ENCODE measurements around the gene AP4E1.

AP4E1 gene

DNA sequence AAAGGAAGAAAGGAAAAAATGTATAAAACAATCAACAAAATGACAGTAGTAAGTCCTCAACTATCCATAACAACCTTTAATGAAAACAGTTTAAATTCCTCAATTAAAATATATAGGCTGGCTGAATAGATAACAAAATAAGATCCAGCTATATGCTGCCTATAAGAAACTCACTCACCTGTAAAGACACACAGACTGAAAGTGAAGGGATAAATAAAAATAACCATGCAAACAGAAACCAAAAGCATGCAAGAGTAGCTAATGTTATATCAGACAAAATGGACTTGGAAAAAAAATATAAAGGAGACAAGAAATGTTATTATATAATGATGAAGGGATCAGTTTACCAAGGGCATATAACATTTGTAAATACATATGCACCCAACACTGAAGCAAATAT is 51.2 kb downstream of the AP4E1 start:
- DNase-seq (ENCODE audit: low spot score) = no peak
- no peak for TF ChIP-seq CTCF (IDR thresholded peaks at IDR 0.05; ENCODE audit: borderline replicate concordance, control extremely low read depth, extremely low read depth, insufficient read depth, missing control alignments)
- in situ Hi-C loops (cut with MboI; ENCODE audit: low sequenced_read_pairs, unreplicated experiment) = no loop called here

GRCh38 chr15:50964075-50964474 is 55.6 kb downstream of the AP4E1 start:
- in situ Hi-C loops (cut with MboI; ENCODE audit: low sequenced_read_pairs, unreplicated experiment) = no loop called here
- no peak for TF ChIP-seq CTCF (IDR thresholded peaks at IDR 0.05; ENCODE audit: borderline replicate concordance, control extremely low read depth, extremely low read depth, insufficient read depth, missing control alignments)
- DNase-seq (ENCODE audit: low spot score) = no peak

DNA sequence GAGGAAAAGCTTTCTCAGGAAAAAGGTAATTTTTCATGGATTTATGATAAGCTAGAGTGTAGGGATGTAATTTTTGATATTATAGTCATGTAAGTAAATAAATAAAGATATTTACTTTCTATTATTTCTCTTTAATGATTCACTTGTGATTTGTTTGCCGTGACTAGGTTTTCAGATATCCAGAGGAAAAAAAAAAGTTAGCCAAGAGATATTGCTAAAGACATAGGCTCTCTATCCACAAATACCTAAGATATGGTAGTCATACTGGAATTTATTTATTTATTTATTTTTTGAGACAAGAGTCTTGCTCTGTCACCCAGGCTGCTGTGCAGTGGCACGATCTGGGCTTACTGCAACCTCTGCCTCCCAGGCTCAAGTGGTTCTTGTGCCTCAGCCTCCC is 59.9 kb downstream of the AP4E1 start:
- TF ChIP-seq CTCF (IDR thresholded peaks at IDR 0.05; ENCODE audit: borderline replicate concordance, control extremely low read depth, extremely low read depth, insufficient read depth, missing control alignments) = no peak
- in situ Hi-C loops (cut with MboI; ENCODE audit: low sequenced_read_pairs, unreplicated experiment) = no loop called here
- no peak for DNase-seq (ENCODE audit: low spot score)

GRCh38 chr15:50970524-50970923 is 62.0 kb downstream of the AP4E1 start:
- TF ChIP-seq CTCF (IDR thresholded peaks at IDR 0.05; ENCODE audit: borderline replicate concordance, control extremely low read depth, extremely low read depth, insufficient read depth, missing control alignments) = no peak
- no peak for DNase-seq (ENCODE audit: low spot score)
- in situ Hi-C loops (cut with MboI; ENCODE audit: low sequenced_read_pairs, unreplicated experiment) = no loop called here

GRCh38 chr15:50971115-50971514 is 62.6 kb downstream of the AP4E1 start:
- DNase-seq (ENCODE audit: low spot score) = no peak
- in situ Hi-C loops (cut with MboI; ENCODE audit: low sequenced_read_pairs, unreplicated experiment) = no loop called here
- no peak for TF ChIP-seq CTCF (IDR thresholded peaks at IDR 0.05; ENCODE audit: borderline replicate concordance, control extremely low read depth, extremely low read depth, insufficient read depth, missing control alignments)

- in situ Hi-C loops (cut with MboI; ENCODE audit: low sequenced_read_pairs, unreplicated experiment) = no loop called here
- no peak for DNase-seq (ENCODE audit: low spot score)
- TF ChIP-seq CTCF (IDR thresholded peaks at IDR 0.05; ENCODE audit: borderline replicate concordance, control extremely low read depth, extremely low read depth, insufficient read depth, missing control alignments) = no peak
Measured at GRCh38 chr15:50971542-50971941, 63.1 kb downstream of the AP4E1 start.

DNA sequence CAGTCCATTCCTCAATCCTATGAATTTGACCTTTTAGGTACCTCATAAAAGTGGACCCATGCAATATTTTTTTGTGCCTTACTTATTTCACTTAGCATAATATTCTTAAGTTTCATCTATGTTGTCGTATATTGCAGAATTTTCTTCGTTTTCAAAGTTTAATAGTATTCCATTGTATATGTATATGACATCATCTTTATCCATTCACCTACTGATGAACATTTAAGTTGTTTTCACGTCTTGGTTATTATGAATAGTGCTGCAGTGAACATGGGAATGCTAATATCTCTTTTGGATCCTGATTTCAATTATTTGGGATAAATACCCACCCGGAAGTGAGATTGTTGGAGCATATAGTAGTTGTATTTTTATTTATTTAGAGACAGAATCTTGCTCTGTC is 65.1 kb downstream of the AP4E1 start:
- in situ Hi-C loops (cut with MboI; ENCODE audit: low sequenced_read_pairs, unreplicated experiment) = no loop called here
- DNase-seq (ENCODE audit: low spot score) = no peak
- TF ChIP-seq CTCF (IDR thresholded peaks at IDR 0.05; ENCODE audit: borderline replicate concordance, control extremely low read depth, extremely low read depth, insufficient read depth, missing control alignments) = no peak
